Keratinocyte (primary cell): Measurements from ENCODE around the gene ENTPD7. TPM values are rescaled to one million over a fixed set of nuclear protein-coding genes. Genes with fewer than 3 reads are reported as not detected.

Experiments
- DNase-seq: peaks from one replicate; pipeline ENCODE4 v3.0.0-alpha.2; 2011; ENCODE audit warnings: low read depth, missing footprints, low spot score
- FAIRE-seq: peaks from 2 replicates; lab custom pipeline; 2011; peaks lifted over from hg19 to GRCh38; lab: Jason Lieb, UNC
- H2AFZ ChIP-seq: 2 replicates; pipeline ENCODE4 v1.6.0; 2012; ENCODE audit warnings: low read length, control low read depth, inconsistent platforms; ENCODE audit not compliant: control insufficient read depth
- H3K27ac ChIP-seq: 2 replicates; pipeline ENCODE4 v1.5.1; 2011; ENCODE audit warnings: low read length; ENCODE audit not compliant: control insufficient read depth, insufficient read depth
- H3K27me3 ChIP-seq: 3 replicates; pipeline ENCODE4 v1.6.0; 2011; ENCODE audit warnings: low read length; ENCODE audit not compliant: control insufficient read depth, insufficient read depth; ENCODE audit errors: extremely low read depth
- H3K36me3 ChIP-seq, 2 experiments: 2 replicates in 1 of 2; 3 replicates in 1 of 2; pipeline ENCODE4 v1.5.1; 2011; ENCODE audit warnings: low read length in 2 of 2, mild to moderate bottlenecking in 1 of 2; ENCODE audit not compliant: control insufficient read depth in 2 of 2, insufficient read depth in 2 of 2; ENCODE audit errors: extremely low read depth in 1 of 2
- H3K4me1 ChIP-seq: 3 replicates; pipeline ENCODE4 v1.5.1; 2011; ENCODE audit warnings: low read length; ENCODE audit not compliant: control insufficient read depth, insufficient read depth; ENCODE audit errors: extremely low read depth
- H3K4me2 ChIP-seq: 3 replicates; pipeline ENCODE4 v1.6.0; 2011; ENCODE audit warnings: low read depth, low read length; ENCODE audit not compliant: control insufficient read depth, insufficient read depth; ENCODE audit errors: extremely low read depth
- H3K4me3 ChIP-seq, 3 experiments: fragments of 200-600 bp in 1 of 3; sonication (generic) in 1 of 3; 2 replicates in 2 of 3; 3 replicates in 1 of 3; pipeline ENCODE4 v1.5.1; 2011 to 2016; ENCODE audit warnings: low read length in 3 of 3, mild to moderate bottlenecking in 3 of 3, control low read depth in 2 of 3, inconsistent platforms in 1 of 3, low read depth in 1 of 3, mixed read lengths in 1 of 3, mixed run types in 1 of 3, moderate library complexity in 1 of 3; ENCODE audit not compliant: control insufficient read depth in 2 of 3, insufficient read depth in 2 of 3; ENCODE audit errors: extremely low read depth in 1 of 3
- H3K79me2 ChIP-seq: 2 replicates; pipeline ENCODE4 v1.6.0; 2012; ENCODE audit warnings: low read length; ENCODE audit not compliant: control insufficient read depth, insufficient read depth
- H3K9ac ChIP-seq: 3 replicates; pipeline ENCODE4 v1.6.0; 2011; ENCODE audit warnings: low read length; ENCODE audit not compliant: control insufficient read depth, insufficient read depth; ENCODE audit errors: extremely low read depth
- H3K9me1 ChIP-seq: 3 replicates; pipeline ENCODE4 v1.6.0; 2011; ENCODE audit warnings: low read length; ENCODE audit not compliant: control insufficient read depth, insufficient read depth; ENCODE audit errors: extremely low read depth
- H3K9me3 ChIP-seq: 2 replicates; pipeline ENCODE4 v1.5.1; 2012; ENCODE audit warnings: low read depth, low read length; ENCODE audit not compliant: control insufficient read depth
- H4K20me1 ChIP-seq: 3 replicates; pipeline ENCODE4 v1.6.0; 2011; ENCODE audit warnings: low read length; ENCODE audit not compliant: control insufficient read depth, insufficient read depth; ENCODE audit errors: extremely low read depth
- CTCF ChIP-seq, 3 experiments: IDR thresholded peaks in 1 of 3; conservative IDR thresholded peaks in 1 of 3; optimal IDR thresholded peaks in 1 of 3; 2 replicates in 2 of 3; 3 replicates in 1 of 3; pipeline versions ENCODE3 to v1.5.1; 2011; ENCODE audit warnings: low read length in 3 of 3, mild to moderate bottlenecking in 3 of 3, moderate library complexity in 2 of 3, control low read depth in 1 of 3, inconsistent platforms in 1 of 3; ENCODE audit not compliant: insufficient read depth in 2 of 3; ENCODE audit errors: extremely low read depth in 1 of 3
- EZH2 ChIP-seq: IDR thresholded peaks from one replicate; pipeline ENCODE4 v1.6.1; 2012; ENCODE audit warnings: inconsistent platforms, mild to moderate bottlenecking, low read length, moderate library complexity
- dilution Hi-C: fragments of 300-500 bp; cut with MboI; formaldehyde crosslinking; loops from one replicate; pipeline ENCODE4 v1.7.0; 2020; ENCODE audit warnings: low sequenced_read_pairs; ENCODE audit not compliant: extremely low pct_ligation_motif_present
- polyA plus RNA-seq, 5 experiments: library from polyadenylated mRNA; depleted of rRNA in 3 of 5; stranded (reverse) in 3 of 5; stranded (forward) in 1 of 5; unstranded in 1 of 5; fragments of >200 nt; gene quantifications; 1 replicate in 1 of 5; 2 replicates in 3 of 5; 3 replicates in 1 of 5; pipeline versions ENCODE4 v1.2.1 to v1.2.3, GENCODE V29; 2011 to 2012; ENCODE audit warnings: missing spikeins in 2 of 5, low read depth in 1 of 5, low replicate concordance in 1 of 5

ENTPD7 gene
- polyA plus RNA-seq, 1 donor (not counting 4 experiments of a cell fraction or from before 2014, with no cell fraction given), result 18.1 TPM

GRCh38 chr10:99656199-99657064 lies 2.9 kb upstream of the ENTPD7 start:
- peaks cover 22% of the 10 kb centered on the region for H3K79me2 ChIP-seq
- no peak for TF ChIP-seq CTCF (optimal IDR thresholded peaks at IDR 0.05 in 1 of 3, IDR thresholded peaks at IDR 0.05 in 1 of 3, conservative IDR thresholded peaks at IDR 0.05 in 1 of 3; ENCODE audit: extremely low read depth in 1 of 3, insufficient read depth in 2 of 3, low read length in 3 of 3)
- no peak for TF ChIP-seq EZH2
- dilution Hi-C loops, result no loop called here
- peak overlapping the region; percentile 67 for H3K9ac ChIP-seq
- peak; percentile 91 for FAIRE-seq
- H3K9me3 ChIP-seq, result no peaks in the 10 kb centered on the region
- no peaks in the 10 kb centered on the region for H4K20me1 ChIP-seq
- peak overlapping the region in 2 of 3 experiments; percentile 30 to 48 for H3K4me3 ChIP-seq
- peak; percentile 71 for DNase-seq
- H3K9me1 ChIP-seq, result no peaks in the 10 kb centered on the region
- H3K27me3 ChIP-seq, result no peaks in the 10 kb centered on the region
- H3K36me3 ChIP-seq, result no peaks in the 10 kb centered on the region
- H3K4me2 ChIP-seq, result peak overlapping the region; percentile 79
- H3K4me1 ChIP-seq, result peaks cover 59% of the 10 kb centered on the region
- peak overlapping the region; percentile 98 for H3K27ac ChIP-seq
- H2AFZ ChIP-seq, result no peak overlapping the region

GRCh38 chr10:99658622-99659030 lies 683 bp upstream of the ENTPD7 start:
- FAIRE-seq, result no peak
- Histone ChIP-seq H3K4me1 (peaks cover 68% of the 10 kb centered on the region), H3K9me3 (no peaks in the 10 kb centered on the region), H3K36me3 (peaks cover 4 to 13% of the 10 kb centered on the region in 2 experiments), H3K27ac (peak overlapping the region; percentile 95), H3K27me3 (no peaks in the 10 kb centered on the region), H3K4me2 (peak overlapping the region; percentile 77), H3K79me2 (peaks cover 43% of the 10 kb centered on the region), H3K9ac (peak overlapping the region; percentile 98), H3K9me1 (no peaks in the 10 kb centered on the region), H3K4me3 (peak overlapping the region; percentile 87 to 99 (median 89)), H4K20me1 (no peaks in the 10 kb centered on the region), H2AFZ (peak overlapping the region; percentile 64)
- no peak for DNase-seq
- dilution Hi-C loops, result no loop called here
- TF ChIP-seq CTCF (optimal IDR thresholded peaks at IDR 0.05 in 1 of 3, IDR thresholded peaks at IDR 0.05 in 1 of 3, conservative IDR thresholded peaks at IDR 0.05 in 1 of 3; ENCODE audit: extremely low read depth in 1 of 3, insufficient read depth in 2 of 3, low read length in 3 of 3) (no peak), EZH2 (no peak)
